T-cell (primary cell): Measurements from ENCODE around the gene ASB5. TPM values are rescaled to one million over a fixed set of nuclear protein-coding genes. Genes with fewer than 3 reads are reported as not detected.
"Not testable (repeated sequence)": the region's sequence is repeated elsewhere in the genome, so short reads cannot be mapped to it uniquely, and the experiment has no call there.

Source experiments
- ATAC-seq, 4 experiments: fragments of 200-7000 bp in 3 of 4; fragments of 150-1000 bp in 1 of 4; cut with Tn5 transposase; replicated peaks in 1 of 4; 1 replicate in 3 of 4; 2 replicates in 1 of 4; pipeline ENCODE4 v1.10.0; 2021; ENCODE audit warnings: moderate library complexity in 3 of 4, mild to moderate bottlenecking in 2 of 4, moderate number of reproducible peaks in 1 of 4
- CTCF ChIA-PET, 2 donors: fragments of 300-600 bp; sonication (Branson Sonifier 250); formaldehyde crosslinking; loops; one replicate each; lab custom pipeline; 2022; ENCODE audit warnings: antibody characterized with exemption in 2 of 2; lab: Charles Lee
- POLR2A ChIA-PET, 2 donors: fragments of 300-600 bp; sonication (Branson Sonifier 250); formaldehyde crosslinking; loops; one replicate each; lab custom pipeline; 2022; ENCODE audit warnings: antibody characterized with exemption in 2 of 2; lab: Charles Lee
- DNase-seq, 35 experiments: peaks; one replicate each; pipeline versions ENCODE4 v3.0.0 to v3.0.0-alpha.2; 2013 to 2023
- H3K27ac ChIP-seq: one replicate; pipeline ENCODE4 v1.5.1; 2013; ENCODE audit warnings: low read length
- H3K27me3 ChIP-seq, 2 experiments: replicated peaks in 1 of 2; 1 replicate in 1 of 2; 2 replicates in 1 of 2; pipeline versions ENCODE4 v1.6.1 to v1.7.0; 2013; ENCODE audit warnings: low read length in 1 of 2, mixed read lengths in 1 of 2; ENCODE audit not compliant: control insufficient read depth in 2 of 2, insufficient read depth in 2 of 2; ENCODE audit errors: extremely low read depth in 1 of 2
- H3K36me3 ChIP-seq, 2 donors: 1 replicate in 1 of 2; 2 replicates in 1 of 2; pipeline versions ENCODE4 v1.6.1 to v1.7.0; 2013; ENCODE audit warnings: low read length in 1 of 2; ENCODE audit not compliant: control insufficient read depth in 2 of 2, insufficient read depth in 1 of 2; ENCODE audit errors: extremely low read depth in 1 of 2
- H3K4me1 ChIP-seq, 2 experiments: 1 replicate in 1 of 2; 2 replicates in 1 of 2; pipeline versions ENCODE4 v1.6.1 to v1.7.0; 2013; ENCODE audit warnings: low read length in 2 of 2, mixed read lengths in 1 of 2; ENCODE audit not compliant: insufficient read depth in 2 of 2, control insufficient read depth in 1 of 2; ENCODE audit errors: extremely low read depth in 1 of 2
- H3K4me3 ChIP-seq, 2 donors: 1 replicate in 1 of 2; 2 replicates in 1 of 2; pipeline versions ENCODE4 v1.5.1 to v1.7.0; 2013; ENCODE audit warnings: mild to moderate bottlenecking in 2 of 2, low read length in 1 of 2, moderate library complexity in 1 of 2; ENCODE audit not compliant: control insufficient read depth in 1 of 2; ENCODE audit errors: extremely low read depth in 1 of 2
- H3K9me3 ChIP-seq: 2 replicates; pipeline ENCODE4 v1.7.0; 2013
- H3K27ac Mint-ChIP-seq, 2 donors: one replicate each; pipeline ENCODE4 v1.8.0; 2020 to 2021; ENCODE audit warnings: mild to moderate bottlenecking in 2 of 2, mixed read lengths in 2 of 2
- H3K27me3 Mint-ChIP-seq, 2 donors: one replicate each; pipeline ENCODE4 v1.8.0; 2021 to 2022; ENCODE audit warnings: mixed read lengths in 2 of 2
- H3K36me3 Mint-ChIP-seq: one replicate; pipeline ENCODE4 v1.8.0; 2021; ENCODE audit warnings: mixed read lengths
- H3K4me1 Mint-ChIP-seq, 3 donors: one replicate each; pipeline ENCODE4 v1.8.0; 2020 to 2022; ENCODE audit warnings: mixed read lengths in 3 of 3, mild to moderate bottlenecking in 1 of 3
- H3K4me3 Mint-ChIP-seq, 3 donors: one replicate each; pipeline ENCODE4 v1.8.0; 2020 to 2022; ENCODE audit warnings: mild to moderate bottlenecking in 3 of 3, mixed read lengths in 3 of 3, moderate library complexity in 3 of 3
- H3K9me3 Mint-ChIP-seq, 3 donors: one replicate each; pipeline ENCODE4 v1.8.0; 2020 to 2022; ENCODE audit warnings: mixed read lengths in 3 of 3
- WGBS: methylation state at CpG from one replicate; pipeline ENCODE4 v1.1.5; 2013; ENCODE audit warnings: missing lambda C conversion rate; ENCODE audit not compliant: insufficient coverage; 5-methylcytosine and 5-hydroxymethylcytosine counted together
- total RNA-seq, 35 experiments: library from RNA in 6 of 35; stranded (reverse) in 6 of 35; fragments of 120-200 nt in 1 of 35; gene quantifications; one replicate each; pipeline versions ENCODE4 v1.2.1 to v1.2.4 and lab custom pipeline; 2013 to 2026

ASB5 gene
- total RNA-seq, 5 donors from 2014 or later (not counting 1 experiment from before 2014, with no cell fraction given), result not detected

GRCh38 chr4:176223561-176223960 lies 45.5 kb downstream of the ASB5 start:
- Mint-ChIP-seq H3K4me1 (no peaks in the 10 kb centered on the region), H3K27ac (no peak overlapping the region), H3K27me3 (peaks cover 7 to 9% of the 10 kb centered on the region in 2 donors), H3K36me3 (no peaks in the 10 kb centered on the region), H3K4me3 (no peak overlapping the region), H3K9me3 (no peaks in the 10 kb centered on the region)
- 71% methylated on average over 1 of the region's 2 CpGs for WGBS
- Histone ChIP-seq H3K27ac (no peak overlapping the region), H3K4me1 (no peaks in the 10 kb centered on the region), H3K4me3 (no peak overlapping the region), H3K9me3 (no peaks in the 10 kb centered on the region), H3K27me3 (peaks cover 0 to 3% of the 10 kb centered on the region in 2 experiments), H3K36me3 (no peaks in the 10 kb centered on the region)
- DNase-seq, result no peak
- CTCF ChIA-PET, result no interaction called here
- no peak for ATAC-seq
- POLR2A ChIA-PET, result no interaction called here

GRCh38 chr4:176222149-176222548 lies 46.9 kb downstream of the ASB5 start:
- Mint-ChIP-seq H3K27ac (no peak overlapping the region), H3K36me3 (no peaks in the 10 kb centered on the region), H3K9me3 (no peaks in the 10 kb centered on the region), H3K27me3 (peaks cover 2 to 4% of the 10 kb centered on the region in 2 donors), H3K4me3 (no peak overlapping the region), H3K4me1 (no peaks in the 10 kb centered on the region)
- no peaks in the 10 kb centered on the region for H3K9me3 ChIP-seq
- POLR2A ChIA-PET, result no interaction called here
- no peak overlapping the region for H3K4me3 ChIP-seq
- CTCF ChIA-PET, result no interaction called here
- H3K4me1 ChIP-seq, result no peaks in the 10 kb centered on the region
- no peak overlapping the region for H3K27ac ChIP-seq
- H3K36me3 ChIP-seq, result no peaks in the 10 kb centered on the region
- no peak for ATAC-seq
- no peak for DNase-seq
- no CpG with 5 or more reads among the region's 5 CpGs for WGBS
- H3K27me3 ChIP-seq, result peaks cover 0 to 3% of the 10 kb centered on the region in 2 experiments

- ATAC-seq, result no peak
- Histone ChIP-seq H3K27ac (no peak overlapping the region), H3K9me3 (no peaks in the 10 kb centered on the region), H3K36me3 (no peaks in the 10 kb centered on the region), H3K4me1 (no peaks in the 10 kb centered on the region), H3K4me3 (no peak overlapping the region), H3K27me3 (no peaks in the 10 kb centered on the region)
- CTCF ChIA-PET, result no interaction called here
- H3K27ac Mint-ChIP-seq, result no peak overlapping the region
- H3K27me3 Mint-ChIP-seq, result peaks cover 0 to 3% of the 10 kb centered on the region in 2 donors
- H3K4me3 Mint-ChIP-seq, result no peak overlapping the region
- no peaks in the 10 kb centered on the region for H3K4me1 Mint-ChIP-seq
- DNase-seq, result no peak
- POLR2A ChIA-PET, result no interaction called here
- H3K9me3 Mint-ChIP-seq, result peaks cover 0 to under 1% (median 0%) of the 10 kb centered on the region in 3 donors
- WGBS, result 94% methylated on average over 2 of the region's 2 CpGs
- H3K36me3 Mint-ChIP-seq, result no peaks in the 10 kb centered on the region
Observed at GRCh38 chr4:176217510-176217909, 51.5 kb downstream of the ASB5 start.

- H3K4me1 Mint-ChIP-seq, POLR2A ChIA-PET, DNase-seq, H3K4me3 Mint-ChIP-seq, H3K36me3 Mint-ChIP-seq, H3K9me3 ChIP-seq, CTCF ChIA-PET, H3K27ac Mint-ChIP-seq, ATAC-seq, H3K27me3 ChIP-seq, H3K27ac ChIP-seq, H3K9me3 Mint-ChIP-seq, H3K4me1 ChIP-seq, H3K4me3 ChIP-seq, H3K36me3 ChIP-seq: not testable (repeated sequence)
- peaks cover 11 to 26% of the 10 kb centered on the region in 2 donors for H3K27me3 Mint-ChIP-seq
- WGBS, result 83% methylated on average over 1 of the region's 3 CpGs
Observed at GRCh38 chr4:176212351-176212750, 56.7 kb downstream of the ASB5 start.

- no peaks in the 10 kb centered on the region for H3K9me3 ChIP-seq
- Mint-ChIP-seq H3K36me3 (no peaks in the 10 kb centered on the region), H3K27me3 (peaks cover 21 to 29% of the 10 kb centered on the region in 2 donors), H3K4me1 (no peaks in the 10 kb centered on the region), H3K27ac (no peak overlapping the region), H3K9me3 (peaks cover 0 to 3% (median 0%) of the 10 kb centered on the region in 3 donors), H3K4me3 (no peak overlapping the region)
- H3K4me3 ChIP-seq, result no peak overlapping the region
- DNase-seq (no peak), ATAC-seq (no peak)
- CTCF ChIA-PET, result interaction anchor here in 1 of 2 donors (0.7 kb wide), 1 partner anchor 68 kb away, joined by 3 read pairs; no protein-coding TSS in a partner anchor
- WGBS, result 75% methylated on average over 2 of the region's 7 CpGs
- H3K27ac ChIP-seq, result no peak overlapping the region
- peaks cover 0 to 15% of the 10 kb centered on the region in 2 experiments for H3K27me3 ChIP-seq
- no peaks in the 10 kb centered on the region for H3K36me3 ChIP-seq
- no peaks in the 10 kb centered on the region for H3K4me1 ChIP-seq
- POLR2A ChIA-PET, result no interaction called here
Observed at GRCh38 chr4:176210579-176211296, 58.3 kb downstream of the ASB5 start.

- DNase-seq (no peak), ATAC-seq (no peak)
- peaks cover 0 to 3% (median 0%) of the 10 kb centered on the region in 3 donors for H3K9me3 Mint-ChIP-seq
- H3K27ac Mint-ChIP-seq, result no peak overlapping the region
- H3K36me3 Mint-ChIP-seq, result no peaks in the 10 kb centered on the region
- ChIA-PET CTCF (no interaction called here), POLR2A (no interaction called here)
- peaks cover 0 to 15% of the 10 kb centered on the region in 2 experiments for H3K27me3 ChIP-seq
- WGBS, result 82% methylated on average over 2 of the region's 3 CpGs
- H3K4me3 ChIP-seq, result no peak overlapping the region
- no peaks in the 10 kb centered on the region for H3K36me3 ChIP-seq
- H3K4me3 Mint-ChIP-seq, result no peak overlapping the region
- peaks cover 23 to 35% of the 10 kb centered on the region in 2 donors for H3K27me3 Mint-ChIP-seq
- no peaks in the 10 kb centered on the region for H3K9me3 ChIP-seq
- no peak overlapping the region for H3K27ac ChIP-seq
- no peaks in the 10 kb centered on the region for H3K4me1 ChIP-seq
- H3K4me1 Mint-ChIP-seq, result no peaks in the 10 kb centered on the region
Observed at GRCh38 chr4:176210101-176210500, 58.9 kb downstream of the ASB5 start.
